H9 (cell line): ENCODE results near the gene FRYL. TPM values are rescaled to one million over a fixed set of nuclear protein-coding genes. Genes with fewer than 3 reads are reported as not detected.
"Not testable (repeated sequence)": the region's sequence is repeated elsewhere in the genome, so short reads cannot be mapped to it uniquely, and the experiment has no call there.

ENCODE experiments used
- DNase-seq: peaks from one replicate; pipeline ENCODE4 v3.0.0-alpha.2; 2017
- H2AFZ ChIP-seq: one replicate; pipeline ENCODE4 v1.6.1; 2013; ENCODE audit warnings: mild to moderate bottlenecking, low read length, control low read depth, moderate library complexity
- H2AK5ac ChIP-seq: 2 replicates; pipeline ENCODE4 v1.6.1; 2013; ENCODE audit warnings: low read length, control low read depth, mixed read lengths; ENCODE audit not compliant: insufficient read length
- H2BK120ac ChIP-seq: one replicate; pipeline ENCODE4 v1.6.1; 2013; ENCODE audit warnings: low read depth, mild to moderate bottlenecking, low read length, control low read depth, inconsistent platforms; ENCODE audit not compliant: poor library complexity, severe bottlenecking
- H2BK12ac ChIP-seq: 2 replicates; pipeline ENCODE4 v1.6.1; 2013; ENCODE audit warnings: low read length, control low read depth, mixed read lengths, low read depth; ENCODE audit not compliant: insufficient read length
- H2BK15ac ChIP-seq: 2 replicates; pipeline ENCODE4 v1.6.1; 2013; ENCODE audit warnings: low read depth, low read length, control low read depth
- H2BK20ac ChIP-seq: one replicate; pipeline ENCODE4 v1.6.1; 2013; ENCODE audit warnings: low read depth, mild to moderate bottlenecking, low read length, control low read depth, inconsistent platforms; ENCODE audit not compliant: poor library complexity, severe bottlenecking
- H2BK5ac ChIP-seq: 2 replicates; pipeline ENCODE4 v1.6.1; 2013; ENCODE audit warnings: low read length, control low read depth, mixed read lengths; ENCODE audit not compliant: insufficient read length
- H3K14ac ChIP-seq: 2 replicates; pipeline ENCODE4 v1.6.1; 2013; ENCODE audit warnings: low read length, control low read depth; ENCODE audit not compliant: insufficient read depth
- H3K18ac ChIP-seq: 2 replicates; pipeline ENCODE4 v1.6.1; 2013; ENCODE audit warnings: low read depth, mild to moderate bottlenecking, mixed read lengths, low read length, control low read depth; ENCODE audit not compliant: insufficient read length
- H3K23ac ChIP-seq: 2 replicates; pipeline ENCODE4 v1.6.1; 2013; ENCODE audit warnings: low read length, control low read depth, mixed read lengths, low read depth; ENCODE audit not compliant: insufficient read length
- H3K23me2 ChIP-seq: 2 replicates; pipeline ENCODE4 v1.6.1; 2013; ENCODE audit warnings: low read depth, mild to moderate bottlenecking, mixed read lengths, low read length, control low read depth; ENCODE audit not compliant: insufficient read length, poor library complexity, severe bottlenecking
- H3K27ac ChIP-seq: 2 replicates; pipeline ENCODE4 v1.5.1; 2013; ENCODE audit warnings: low read length, control low read depth, mixed read lengths, low read depth; ENCODE audit not compliant: insufficient read length
- H3K27me3 ChIP-seq: 2 replicates; pipeline ENCODE4 v1.6.1; 2013; ENCODE audit warnings: low read length, control low read depth, inconsistent platforms; ENCODE audit not compliant: insufficient read depth
- H3K4ac ChIP-seq: 2 replicates; pipeline ENCODE4 v1.6.1; 2013; ENCODE audit warnings: low read depth, mild to moderate bottlenecking, control low read depth, inconsistent platforms, low read length, moderate library complexity
- H3K4me1 ChIP-seq: 2 replicates; pipeline ENCODE4 v1.6.1; 2013; ENCODE audit warnings: low read length, control low read depth, inconsistent platforms; ENCODE audit not compliant: insufficient read depth
- H3K4me2 ChIP-seq: 2 replicates; pipeline ENCODE4 v1.6.1; 2013; ENCODE audit warnings: low read length, control low read depth, mixed read lengths; ENCODE audit not compliant: insufficient read length, insufficient read depth
- H3K56ac ChIP-seq: 2 replicates; pipeline ENCODE4 v1.6.1; 2013; ENCODE audit warnings: low read depth, mild to moderate bottlenecking, mixed read lengths, low read length, control low read depth; ENCODE audit not compliant: insufficient read length
- H3K79me1 ChIP-seq: 2 replicates; pipeline ENCODE4 v1.6.1; 2013; ENCODE audit warnings: low read depth, mild to moderate bottlenecking, moderate library complexity, low read length, control low read depth, inconsistent platforms; ENCODE audit not compliant: insufficient read depth, poor library complexity, severe bottlenecking
- H3K79me2 ChIP-seq: 2 replicates; pipeline ENCODE4 v1.6.1; 2013; ENCODE audit warnings: low read length, control low read depth, inconsistent platforms; ENCODE audit not compliant: insufficient read depth
- H3K9ac ChIP-seq: 2 replicates; pipeline ENCODE4 v1.6.1; 2013; ENCODE audit warnings: low read length, control low read depth, mixed read lengths; ENCODE audit not compliant: insufficient read length; ENCODE audit errors: extremely low read depth
- H3K9me3 ChIP-seq: one replicate; pipeline ENCODE4 v1.6.1; 2013; ENCODE audit warnings: low read depth, low read length, inconsistent platforms; ENCODE audit not compliant: control insufficient read depth
- H3T11ph ChIP-seq: one replicate; pipeline ENCODE4 v1.6.1; 2013; ENCODE audit warnings: mild to moderate bottlenecking, low read length, control low read depth, inconsistent platforms
- H4K20me1 ChIP-seq: one replicate; pipeline ENCODE4 v1.6.1; 2013; ENCODE audit not compliant: control insufficient read depth, insufficient read length, insufficient read depth
- H4K5ac ChIP-seq: 2 replicates; pipeline ENCODE4 v1.6.1; 2013; ENCODE audit warnings: low read depth, mild to moderate bottlenecking, mixed read lengths, low read length, control low read depth; ENCODE audit not compliant: insufficient read length
- H4K8ac ChIP-seq: replicated peaks from 2 replicates; pipeline ENCODE4 v1.6.1; 2013; ENCODE audit warnings: low read length, control low read depth, mixed read lengths, low read depth; ENCODE audit not compliant: insufficient read length
- H4K91ac ChIP-seq: 2 replicates; pipeline ENCODE4 v1.6.1; 2013; ENCODE audit warnings: low read depth, mild to moderate bottlenecking, moderate library complexity, mixed read lengths, low read length, control low read depth; ENCODE audit not compliant: insufficient read length
- H3K27ac Mint-ChIP-seq, 3 experiments: 2 replicates in 2 of 3; 3 replicates in 1 of 3; pipeline ENCODE4 v1.8.0; 2020 to 2021; ENCODE audit warnings: mixed read lengths in 3 of 3, mild to moderate bottlenecking in 1 of 3, moderate library complexity in 1 of 3
- H3K27me3 Mint-ChIP-seq: 2 replicates; pipeline ENCODE4 v1.8.0; 2021; ENCODE audit warnings: low read depth, mild to moderate bottlenecking, moderate library complexity, mixed read lengths
- H3K36me3 Mint-ChIP-seq, 3 experiments: 2 replicates in 2 of 3; 3 replicates in 1 of 3; pipeline ENCODE4 v1.8.0; 2020 to 2021; ENCODE audit warnings: low read depth in 3 of 3, mixed read lengths in 3 of 3; ENCODE audit not compliant: insufficient read depth in 1 of 3
- H3K4me1 Mint-ChIP-seq, 2 experiments: 2 replicates each; pipeline ENCODE4 v1.8.0; 2020; ENCODE audit warnings: mixed read lengths in 2 of 2
- H3K4me3 Mint-ChIP-seq, 2 experiments: 2 replicates in 1 of 2; 3 replicates in 1 of 2; pipeline ENCODE4 v1.8.0; 2020 to 2021; ENCODE audit warnings: mild to moderate bottlenecking in 2 of 2, mixed read lengths in 2 of 2, moderate library complexity in 1 of 2
- H3K9me3 Mint-ChIP-seq, 2 experiments: 2 replicates in 1 of 2; 3 replicates in 1 of 2; pipeline ENCODE4 v1.8.0; 2020; ENCODE audit warnings: mild to moderate bottlenecking in 2 of 2, mixed read lengths in 2 of 2, moderate library complexity in 1 of 2
- WGBS: extraction: QIAGEN DNeasy Blood & Tissue Kit; methylation state at CpG from one replicate; pipeline ENCODE4 v1.1.7; 2013; ENCODE audit warnings: missing lambda C conversion rate, low lambda C conversion rate, mixed read lengths; ENCODE audit not compliant: insufficient read length; ENCODE audit errors: extremely low coverage; 5-methylcytosine and 5-hydroxymethylcytosine counted together
- total RNA-seq: library from RNA; stranded (reverse); gene quantifications from 2 replicates; pipeline ENCODE4 v1.2.1, GENCODE V29; 2021
- TF ChIP-seq, protein P1 (sequence below): fragments of 200-600 bp; sonication (generic); conservative IDR thresholded peaks from 3 replicates; pipeline ENCODE4 v1.8.0; 2021; ENCODE audit warnings: antibody characterized with exemption, mild to moderate bottlenecking

The FRYL gene
- total RNA-seq, 1 experiment from 2014 or later: 31.5 TPM

GRCh38 chr4:48698029-48698971, 81.8 kb downstream of the FRYL start:
- peak overlapping the region; percentile 63 to 85 (median 85); a peak in 6 of 7 replicates for H3K27ac Mint-ChIP-seq
- Histone ChIP-seq H3K4me1 (peaks cover 9% of the 10 kb centered on the region), H3K23me2 (no peaks in the 10 kb centered on the region), H3K27ac (no peak overlapping the region), H2BK12ac (no peak overlapping the region), H4K20me1 (no peaks in the 10 kb centered on the region), H3T11ph (no peak overlapping the region), H2BK15ac (no peak overlapping the region), H3K4ac (no peak overlapping the region), H3K18ac (no peak overlapping the region), H3K79me2 (peaks cover 4% of the 10 kb centered on the region; the same call in 1 of the 2 replicates), H2BK120ac (no peak overlapping the region), H3K9me3 (no peaks in the 10 kb centered on the region), H3K56ac (no peak overlapping the region), H2BK20ac (no peak overlapping the region), H3K23ac (no peak overlapping the region), H3K4me2 (no peak overlapping the region), H2AK5ac (no peak overlapping the region), H3K14ac (no peak overlapping the region), H3K27me3 (no peaks in the 10 kb centered on the region), H2BK5ac (no peak overlapping the region), H4K5ac (no peak overlapping the region), H4K8ac (no peak overlapping the region), H4K91ac (no peak overlapping the region), H3K79me1 (peaks cover 4% of the 10 kb centered on the region), H2AFZ (no peak overlapping the region), H3K9ac (no peak overlapping the region)
- H3K4me1 Mint-ChIP-seq: peaks cover 43 to 51% of the 10 kb centered on the region in 2 experiments
- TF ChIP-seq, protein P1, sequence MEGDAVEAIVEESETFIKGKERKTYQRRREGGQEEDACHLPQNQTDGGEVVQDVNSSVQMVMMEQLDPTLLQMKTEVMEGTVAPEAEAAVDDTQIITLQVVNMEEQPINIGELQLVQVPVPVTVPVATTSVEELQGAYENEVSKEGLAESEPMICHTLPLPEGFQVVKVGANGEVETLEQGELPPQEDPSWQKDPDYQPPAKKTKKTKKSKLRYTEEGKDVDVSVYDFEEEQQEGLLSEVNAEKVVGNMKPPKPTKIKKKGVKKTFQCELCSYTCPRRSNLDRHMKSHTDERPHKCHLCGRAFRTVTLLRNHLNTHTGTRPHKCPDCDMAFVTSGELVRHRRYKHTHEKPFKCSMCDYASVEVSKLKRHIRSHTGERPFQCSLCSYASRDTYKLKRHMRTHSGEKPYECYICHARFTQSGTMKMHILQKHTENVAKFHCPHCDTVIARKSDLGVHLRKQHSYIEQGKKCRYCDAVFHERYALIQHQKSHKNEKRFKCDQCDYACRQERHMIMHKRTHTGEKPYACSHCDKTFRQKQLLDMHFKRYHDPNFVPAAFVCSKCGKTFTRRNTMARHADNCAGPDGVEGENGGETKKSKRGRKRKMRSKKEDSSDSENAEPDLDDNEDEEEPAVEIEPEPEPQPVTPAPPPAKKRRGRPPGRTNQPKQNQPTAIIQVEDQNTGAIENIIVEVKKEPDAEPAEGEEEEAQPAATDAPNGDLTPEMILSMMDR: no peak
- peaks cover 0 to 5% (median 3%) of the 10 kb centered on the region in 3 experiments; a peak in 2 of 7 replicates for H3K36me3 Mint-ChIP-seq
- no peak for DNase-seq
- H3K27me3 Mint-ChIP-seq: no peaks in the 10 kb centered on the region
- no peaks in the 10 kb centered on the region for H3K9me3 Mint-ChIP-seq
- no peak overlapping the region for H3K4me3 Mint-ChIP-seq
- WGBS: no CpG with 5 or more reads among the region's 5 CpGs

- H3K4me1 ChIP-seq, H2AFZ ChIP-seq, H4K91ac ChIP-seq, H3K14ac ChIP-seq, H3K23me2 ChIP-seq, H2AK5ac ChIP-seq, H3K27ac ChIP-seq, H3K4me3 Mint-ChIP-seq, H3K9me3 ChIP-seq, H3K4ac ChIP-seq, H2BK5ac ChIP-seq, H2BK15ac ChIP-seq, H4K20me1 ChIP-seq, H3K36me3 Mint-ChIP-seq, H3K79me1 ChIP-seq, H4K5ac ChIP-seq, H2BK12ac ChIP-seq, H3K27me3 Mint-ChIP-seq, H3T11ph ChIP-seq, DNase-seq, H3K18ac ChIP-seq, H3K23ac ChIP-seq, H3K27me3 ChIP-seq, H3K9me3 Mint-ChIP-seq, H2BK120ac ChIP-seq, H3K9ac ChIP-seq, H3K56ac ChIP-seq, H2BK20ac ChIP-seq, H3K79me2 ChIP-seq, H3K4me2 ChIP-seq, H4K8ac ChIP-seq: not testable (repeated sequence)
- Mint-ChIP-seq H3K4me1 (peaks cover 44 to 50% of the 10 kb centered on the region in 2 experiments), H3K27ac (peak overlapping the region in 1 of 3 experiments; percentile 85; a peak in 1 of 7 replicates)
- WGBS: no CpG with 5 or more reads among the region's 6 CpGs
These were observed 82.6 kb downstream of the FRYL start for GRCh38 chr4:48697516-48697915.
